Panc1 (cell line): ENCODE results near the gene PATJ. TPM values are rescaled to one million over a fixed set of nuclear protein-coding genes. Genes with fewer than 3 reads are reported as not detected.

ENCODE experiments used
- ATAC-seq: fragments of 200-7000 bp; cut with Tn5 transposase; 2 replicates; pipeline ENCODE4 v1.9.1; 2020; ENCODE audit warnings: mild to moderate bottlenecking, moderate library complexity
- BruUV-seq: library from RNA; stranded (reverse); fragments of 400-500 nt; replicated peaks from 2 replicates; lab custom pipeline; 2021; lab: Mats Ljungman, UMichigan
- CTCF ChIA-PET: fragments of 300-600 bp; sonication (Branson Sonifier 250); formaldehyde crosslinking; loops from one replicate; lab custom pipeline; 2022; ENCODE audit warnings: antibody characterized with exemption; lab: Charles Lee
- POLR2A ChIA-PET: fragments of 300-600 bp; sonication (Branson Sonifier 250); formaldehyde crosslinking; loops from one replicate; lab custom pipeline; 2022; ENCODE audit warnings: antibody characterized with exemption; lab: Charles Lee
- DNase-seq: peaks from one replicate; pipeline ENCODE4 v3.0.0-alpha.2; 2010; ENCODE audit warnings: low read depth, low spot score
- H3K27ac ChIP-seq: 2 replicates; pipeline ENCODE4 v1.5.1; 2011; ENCODE audit warnings: mild to moderate bottlenecking, low read length, inconsistent platforms
- H3K27me3 ChIP-seq: fragments of 200-500 bp; sonication (Bioruptor generic); 2 replicates; pipeline ENCODE4 v1.6.0; 2014; ENCODE audit warnings: low read length, inconsistent platforms; ENCODE audit not compliant: control insufficient read depth, insufficient read depth
- H3K36me3 ChIP-seq: fragments of 200-500 bp; sonication (Bioruptor generic); 2 replicates; pipeline ENCODE4 v1.5.1; 2014; ENCODE audit warnings: inconsistent platforms, mild to moderate bottlenecking, low read length, moderate library complexity; ENCODE audit not compliant: control insufficient read depth, insufficient read depth
- H3K4me1 ChIP-seq: 2 replicates; pipeline ENCODE4 v1.5.1; 2011; ENCODE audit warnings: inconsistent platforms, mild to moderate bottlenecking, low read length, moderate library complexity; ENCODE audit not compliant: control insufficient read depth, insufficient read depth
- H3K4me3 ChIP-seq, 2 experiments: 2 replicates each; pipeline ENCODE4 v1.5.1; 2011 to 2012; ENCODE audit warnings: low read depth in 2 of 2, low read length in 2 of 2, mild to moderate bottlenecking in 2 of 2, inconsistent platforms in 1 of 2, moderate library complexity in 1 of 2
- H3K9me3 ChIP-seq: fragments of 200-500 bp; sonication (Bioruptor generic); 2 replicates; pipeline ENCODE4 v1.5.1; 2014; ENCODE audit warnings: low read depth, mild to moderate bottlenecking, inconsistent platforms, low read length, moderate library complexity; ENCODE audit not compliant: control insufficient read depth, insufficient read depth
- POLR2AphosphoS5 ChIP-seq: IDR thresholded peaks from 2 replicates; pipeline ENCODE4 v1.6.1; 2012; ENCODE audit warnings: mild to moderate bottlenecking, low read depth, low read length, moderate library complexity
- SIN3A ChIP-seq: IDR thresholded peaks from 2 replicates; pipeline ENCODE4 v1.6.1; 2012; ENCODE audit warnings: low read depth, mild to moderate bottlenecking, low read length, moderate library complexity, borderline replicate concordance; ENCODE audit not compliant: insufficient read depth
- TCF7L2 ChIP-seq: IDR thresholded peaks from 2 replicates; pipeline ENCODE4 v1.6.1; 2011; ENCODE audit warnings: mild to moderate bottlenecking, low read depth, low read length, inconsistent platforms
- in situ Hi-C: cut with HindIII; loops from 2 replicates; pipeline ENCODE4 v1.10.0; 2016; ENCODE audit warnings: low sequenced_read_pairs, low pct_unique_long_range_greater_than_20kb
- intact Hi-C: fragments of 100-400 bp; cut with micrococcal nuclease; formaldehyde crosslinking; loops from one replicate; pipeline ENCODE4 v1.10.0; 2022; ENCODE audit not compliant: unreplicated experiment
- total RNA-seq: library from RNA; stranded (reverse); gene quantifications from one replicate; pipeline ENCODE4 v1.2.1, GENCODE V29; 2021; ENCODE audit not compliant: unreplicated experiment
- TF ChIP-seq, protein P1 (sequence below): fragments of 450-650 bp; IDR thresholded peaks from 2 replicates; pipeline ENCODE4 v1.5.1; 2017; ENCODE audit warnings: mild to moderate bottlenecking
- TF ChIP-seq, protein P2 (sequence below), 2 experiments: IDR thresholded peaks; 2 replicates each; pipeline ENCODE4 v1.6.1; 2011 to 2012; ENCODE audit warnings: low read depth in 2 of 2, control low read depth in 1 of 2, low read length in 1 of 2, mild to moderate bottlenecking in 1 of 2, moderate library complexity in 1 of 2; ENCODE audit not compliant: insufficient read depth in 1 of 2

The PATJ gene
- total RNA-seq, 1 experiment from 2014 or later: 36.2 TPM

DNA sequence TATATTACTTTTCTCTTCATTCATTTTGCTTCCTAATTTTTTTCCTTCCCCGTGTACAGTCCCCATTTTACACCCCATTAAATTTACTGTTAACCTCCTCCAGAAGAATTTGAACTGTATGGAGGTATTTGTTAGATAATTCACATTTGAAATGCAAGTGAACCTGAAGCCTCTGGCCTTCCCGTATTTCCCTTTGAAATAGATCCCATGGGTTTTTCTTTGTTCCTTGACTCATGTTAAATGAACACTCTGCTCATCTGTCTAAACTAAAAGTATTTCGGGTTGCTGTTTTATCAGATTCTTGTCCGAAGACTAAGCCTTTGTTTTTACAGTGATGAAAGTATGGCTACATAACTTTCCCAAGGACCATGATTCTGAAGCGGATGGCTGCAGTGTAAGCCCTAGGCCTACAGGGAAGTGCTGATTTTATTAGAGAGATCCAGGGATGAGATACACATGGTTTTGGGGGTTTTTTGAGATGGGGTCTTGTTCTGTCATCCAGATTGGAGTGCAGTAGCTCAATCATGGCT lies 187.9 kb downstream of the PATJ start:
- BruUV-seq: no TSS peak
- no peak overlapping the region for H3K4me3 ChIP-seq
- no peak for ATAC-seq
- H3K36me3 ChIP-seq: no peaks in the 10 kb centered on the region
- no peaks in the 10 kb centered on the region for H3K27me3 ChIP-seq
- CTCF ChIA-PET: no interaction called here
- TF ChIP-seq TCF7L2: no peak
- TF ChIP-seq POLR2AphosphoS5: no peak
- TF ChIP-seq, protein P1, sequence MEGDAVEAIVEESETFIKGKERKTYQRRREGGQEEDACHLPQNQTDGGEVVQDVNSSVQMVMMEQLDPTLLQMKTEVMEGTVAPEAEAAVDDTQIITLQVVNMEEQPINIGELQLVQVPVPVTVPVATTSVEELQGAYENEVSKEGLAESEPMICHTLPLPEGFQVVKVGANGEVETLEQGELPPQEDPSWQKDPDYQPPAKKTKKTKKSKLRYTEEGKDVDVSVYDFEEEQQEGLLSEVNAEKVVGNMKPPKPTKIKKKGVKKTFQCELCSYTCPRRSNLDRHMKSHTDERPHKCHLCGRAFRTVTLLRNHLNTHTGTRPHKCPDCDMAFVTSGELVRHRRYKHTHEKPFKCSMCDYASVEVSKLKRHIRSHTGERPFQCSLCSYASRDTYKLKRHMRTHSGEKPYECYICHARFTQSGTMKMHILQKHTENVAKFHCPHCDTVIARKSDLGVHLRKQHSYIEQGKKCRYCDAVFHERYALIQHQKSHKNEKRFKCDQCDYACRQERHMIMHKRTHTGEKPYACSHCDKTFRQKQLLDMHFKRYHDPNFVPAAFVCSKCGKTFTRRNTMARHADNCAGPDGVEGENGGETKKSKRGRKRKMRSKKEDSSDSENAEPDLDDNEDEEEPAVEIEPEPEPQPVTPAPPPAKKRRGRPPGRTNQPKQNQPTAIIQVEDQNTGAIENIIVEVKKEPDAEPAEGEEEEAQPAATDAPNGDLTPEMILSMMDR: no peak
- TF ChIP-seq SIN3A: no peak
- TF ChIP-seq, protein P2, sequence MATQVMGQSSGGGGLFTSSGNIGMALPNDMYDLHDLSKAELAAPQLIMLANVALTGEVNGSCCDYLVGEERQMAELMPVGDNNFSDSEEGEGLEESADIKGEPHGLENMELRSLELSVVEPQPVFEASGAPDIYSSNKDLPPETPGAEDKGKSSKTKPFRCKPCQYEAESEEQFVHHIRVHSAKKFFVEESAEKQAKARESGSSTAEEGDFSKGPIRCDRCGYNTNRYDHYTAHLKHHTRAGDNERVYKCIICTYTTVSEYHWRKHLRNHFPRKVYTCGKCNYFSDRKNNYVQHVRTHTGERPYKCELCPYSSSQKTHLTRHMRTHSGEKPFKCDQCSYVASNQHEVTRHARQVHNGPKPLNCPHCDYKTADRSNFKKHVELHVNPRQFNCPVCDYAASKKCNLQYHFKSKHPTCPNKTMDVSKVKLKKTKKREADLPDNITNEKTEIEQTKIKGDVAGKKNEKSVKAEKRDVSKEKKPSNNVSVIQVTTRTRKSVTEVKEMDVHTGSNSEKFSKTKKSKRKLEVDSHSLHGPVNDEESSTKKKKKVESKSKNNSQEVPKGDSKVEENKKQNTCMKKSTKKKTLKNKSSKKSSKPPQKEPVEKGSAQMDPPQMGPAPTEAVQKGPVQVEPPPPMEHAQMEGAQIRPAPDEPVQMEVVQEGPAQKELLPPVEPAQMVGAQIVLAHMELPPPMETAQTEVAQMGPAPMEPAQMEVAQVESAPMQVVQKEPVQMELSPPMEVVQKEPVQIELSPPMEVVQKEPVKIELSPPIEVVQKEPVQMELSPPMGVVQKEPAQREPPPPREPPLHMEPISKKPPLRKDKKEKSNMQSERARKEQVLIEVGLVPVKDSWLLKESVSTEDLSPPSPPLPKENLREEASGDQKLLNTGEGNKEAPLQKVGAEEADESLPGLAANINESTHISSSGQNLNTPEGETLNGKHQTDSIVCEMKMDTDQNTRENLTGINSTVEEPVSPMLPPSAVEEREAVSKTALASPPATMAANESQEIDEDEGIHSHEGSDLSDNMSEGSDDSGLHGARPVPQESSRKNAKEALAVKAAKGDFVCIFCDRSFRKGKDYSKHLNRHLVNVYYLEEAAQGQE (IDR thresholded peaks at IDR 0.05; ENCODE audit: insufficient read depth in 1 of 2, low read depth in 2 of 2, low read length in 1 of 2): no peak
- no peaks in the 10 kb centered on the region for H3K4me1 ChIP-seq
- in situ Hi-C loops: no loop called here
- POLR2A ChIA-PET: interaction anchor here (0.6 kb wide), 1 partner anchor 703 kb away, joined by 4 read pairs; no protein-coding TSS in a partner anchor
- H3K9me3 ChIP-seq: no peaks in the 10 kb centered on the region
- intact Hi-C loops: no loop called here
- H3K27ac ChIP-seq: no peak overlapping the region
- no peak for DNase-seq

DNA sequence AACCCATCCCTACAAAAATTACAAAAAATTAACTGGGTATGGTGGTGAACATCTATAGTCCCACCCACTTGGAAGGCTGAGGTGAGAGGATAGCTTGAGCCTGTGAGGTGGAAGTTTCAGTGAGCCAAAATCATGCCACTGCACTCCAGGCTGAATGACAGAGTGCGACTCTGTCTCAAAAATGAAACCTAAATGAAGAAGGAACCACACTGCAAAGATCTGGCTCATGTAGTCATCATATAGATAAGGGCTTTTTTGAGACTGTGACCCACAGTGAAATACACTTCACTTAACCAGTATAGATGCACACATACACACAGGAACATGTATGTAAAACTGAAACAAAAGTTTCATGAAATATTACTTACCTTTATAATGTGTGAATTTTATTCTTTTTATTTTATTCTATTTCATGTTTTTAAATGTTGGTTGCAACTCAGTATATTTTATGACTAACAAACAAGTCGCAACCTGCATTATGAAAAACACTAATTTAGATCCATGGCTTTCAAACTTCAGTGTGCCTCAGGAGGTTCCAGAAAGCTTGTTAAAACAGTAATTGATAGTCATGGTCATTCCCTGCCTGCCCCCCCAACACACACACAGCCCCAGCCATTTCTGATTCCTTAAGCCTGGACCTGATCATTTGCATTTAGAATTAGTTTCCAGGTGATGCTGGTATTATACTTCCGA lies 189.5 kb downstream of the PATJ start:
- no peaks in the 10 kb centered on the region for H3K9me3 ChIP-seq
- no peaks in the 10 kb centered on the region for H3K36me3 ChIP-seq
- intact Hi-C loops (no loop called here), in situ Hi-C loops (no loop called here)
- ChIA-PET CTCF (no interaction called here), POLR2A (no interaction called here)
- H3K27ac ChIP-seq: no peak overlapping the region
- BruUV-seq: no TSS peak
- no peak for DNase-seq
- ATAC-seq: no peak
- H3K4me1 ChIP-seq: no peaks in the 10 kb centered on the region
- TF ChIP-seq, protein P1: no peak
- TF ChIP-seq, protein P2 (IDR thresholded peaks at IDR 0.05; ENCODE audit: insufficient read depth in 1 of 2, low read depth in 2 of 2, low read length in 1 of 2): no peak
- TF ChIP-seq POLR2AphosphoS5: no peak
- no peak for TF ChIP-seq TCF7L2
- TF ChIP-seq SIN3A: no peak
- no peak overlapping the region for H3K4me3 ChIP-seq
- no peaks in the 10 kb centered on the region for H3K27me3 ChIP-seq
